Fibroblast of skin of abdomen (primary cell): Measurements from ENCODE around the gene GSE1.

Experiments used
- DNase-seq: peaks from one replicate; pipeline ENCODE4 v3.0.0-alpha.2; 2013

GSE1 gene

GRCh38 chr16:85636234-85636812, 23.2 kb downstream of the GSE1 start:
- DNase-seq = no peak

GRCh38 chr16:85637061-85637807, 24.1 kb downstream of the GSE1 start:
- DNase-seq = no peak

- DNase-seq = no peak
These were observed 24.9 kb downstream of the GSE1 start for GRCh38 chr16:85637808-85638647.

GRCh38 chr16:85638695-85639409, 25.7 kb downstream of the GSE1 start:
- DNase-seq = no peak

DNA sequence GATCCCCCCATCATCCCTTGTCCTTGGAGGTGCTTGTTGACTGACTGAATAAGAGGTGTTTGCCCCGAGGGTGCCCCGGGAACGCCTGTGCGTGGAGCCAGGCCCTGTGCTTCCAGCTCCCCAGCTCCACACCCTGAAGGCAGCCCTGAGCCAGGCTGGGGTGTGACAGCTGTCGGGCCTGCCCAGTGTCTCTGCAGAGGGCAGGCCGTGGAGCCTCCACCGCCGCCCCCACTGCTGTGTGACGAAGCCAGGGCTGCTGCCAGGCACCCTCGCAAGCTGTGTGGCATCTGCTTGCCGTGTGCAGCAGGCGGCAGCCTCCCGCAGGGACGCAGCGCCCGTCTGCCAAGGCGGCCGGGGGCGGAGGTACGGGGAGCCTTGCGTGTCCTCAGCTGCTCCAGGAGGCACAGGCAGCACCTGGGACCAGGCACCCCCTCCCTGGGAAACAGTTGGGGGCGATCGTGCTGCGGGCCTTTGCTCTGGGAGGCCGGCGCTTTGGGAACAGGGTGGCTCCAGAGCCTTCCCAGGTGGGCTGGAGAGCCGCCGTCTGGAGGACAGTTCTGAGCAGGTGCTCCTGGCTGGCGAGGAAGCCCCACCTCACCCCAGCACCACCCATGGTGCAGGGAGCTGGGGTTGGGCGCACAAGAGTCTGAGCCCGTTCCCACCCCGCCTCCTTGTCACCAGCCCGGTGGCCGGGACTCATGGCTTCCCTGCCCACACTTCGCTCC, 26.6 kb downstream of the GSE1 start:
- DNase-seq = no peak

GRCh38 chr16:85640254-85640558, 27.1 kb downstream of the GSE1 start:
- DNase-seq = no peak

DNA sequence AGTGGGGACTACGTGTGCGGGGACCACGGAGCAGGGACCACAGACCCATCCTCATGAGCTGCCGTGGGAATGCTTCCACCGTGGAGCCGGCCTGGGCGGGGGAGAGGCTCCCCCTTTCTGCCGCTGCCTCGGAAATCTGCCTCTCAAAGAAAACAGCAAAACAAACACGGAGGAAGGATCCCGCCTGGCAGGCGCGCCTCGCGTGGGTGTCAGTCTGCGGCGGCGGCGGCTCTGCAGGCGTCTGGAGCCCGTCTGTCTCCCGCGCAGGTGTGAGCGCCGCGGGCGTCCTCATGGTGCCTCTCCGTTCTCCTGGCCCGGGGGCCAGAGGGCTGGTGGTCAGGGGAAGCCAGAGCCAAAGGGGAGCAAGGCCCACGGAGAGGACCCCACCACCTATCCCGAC, 27.5 kb downstream of the GSE1 start:
- DNase-seq = no peak

GRCh38 chr16:85641305-85641704, 28.2 kb downstream of the GSE1 start:
- no peak for DNase-seq

DNA sequence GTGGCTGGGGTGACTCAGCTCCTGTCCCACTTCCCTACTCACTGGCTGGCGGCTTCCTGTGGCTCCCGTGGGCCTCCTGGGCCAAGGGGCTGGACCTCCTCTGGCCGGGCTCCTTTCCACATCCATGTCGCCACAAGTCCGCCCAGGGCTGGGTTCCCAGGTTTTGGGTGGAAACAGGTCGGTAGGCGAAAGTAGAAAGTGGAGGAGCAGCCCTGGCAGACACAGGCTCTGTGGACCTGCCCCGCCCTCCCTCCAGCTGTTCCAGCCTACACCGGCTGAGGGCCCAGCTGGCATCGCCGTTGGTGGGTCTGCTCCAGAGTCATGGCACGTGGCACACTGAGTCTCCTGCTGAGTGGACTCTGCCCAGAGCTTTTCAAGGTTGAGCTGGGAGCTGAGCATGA, 28.7 kb downstream of the GSE1 start:
- no peak for DNase-seq

DNA sequence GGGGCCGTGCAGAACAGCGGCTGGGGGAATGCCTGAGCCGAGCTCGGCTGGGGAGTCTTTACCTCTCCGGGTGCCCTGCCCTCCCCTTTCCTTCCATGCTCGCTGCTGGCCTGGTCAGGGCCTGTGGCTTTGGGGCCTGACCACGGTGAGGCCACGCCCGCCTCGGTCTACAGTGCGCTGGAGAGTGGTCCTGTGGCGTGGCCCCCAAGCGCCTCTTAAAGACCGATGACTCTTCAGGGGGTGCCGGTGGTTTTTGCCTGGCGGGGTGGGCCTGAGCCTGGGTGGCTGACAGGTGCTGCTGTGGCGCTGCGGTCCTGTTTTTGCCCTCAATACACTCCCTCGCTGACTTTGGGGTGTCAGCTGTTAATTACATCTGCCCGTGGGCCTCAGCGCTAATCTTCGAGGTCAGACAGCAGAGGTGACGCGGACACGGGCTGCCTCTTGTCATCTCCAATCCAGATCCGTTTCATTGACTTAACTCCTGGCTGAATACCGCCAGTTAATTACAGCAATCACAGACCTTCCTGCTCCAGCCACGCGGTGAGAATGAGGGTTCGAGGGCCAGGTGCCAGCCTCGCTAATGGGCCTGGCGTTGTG, 29.7 kb downstream of the GSE1 start:
- no peak for DNase-seq

GRCh38 chr16:85643631-85644030, 30.5 kb downstream of the GSE1 start:
- DNase-seq = no peak

GRCh38 chr16:85644093-85644712, 31.1 kb downstream of the GSE1 start:
- no peak for DNase-seq

DNA sequence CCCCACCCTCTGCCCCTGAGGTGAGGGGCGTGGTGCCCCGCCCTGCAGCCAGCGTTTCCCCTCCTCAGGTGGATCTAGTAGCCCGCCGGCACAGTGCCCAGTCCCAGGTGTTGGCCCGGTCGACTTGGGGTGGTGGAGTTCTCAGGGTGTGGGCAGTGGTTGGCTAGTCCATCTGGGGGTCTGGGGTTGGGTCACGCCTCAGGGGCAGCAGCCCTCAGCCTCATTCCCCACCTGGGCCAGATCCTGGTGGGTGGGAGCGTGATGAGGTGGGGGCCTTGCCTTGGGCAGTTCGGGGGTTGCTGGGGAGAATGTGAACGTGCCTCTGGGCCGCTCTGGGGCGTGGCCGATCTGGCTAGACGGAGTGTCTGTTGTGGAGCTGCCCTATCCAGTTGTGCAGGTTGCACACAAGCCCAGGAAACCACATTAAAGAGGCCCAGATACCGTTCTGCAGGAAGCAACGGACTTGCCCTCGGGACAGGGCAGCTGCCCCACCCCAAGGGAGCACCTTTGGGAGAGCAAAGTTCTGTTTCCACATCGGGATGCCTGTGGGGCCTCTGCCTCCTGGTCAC, 32.0 kb downstream of the GSE1 start:
- no peak for DNase-seq

DNA sequence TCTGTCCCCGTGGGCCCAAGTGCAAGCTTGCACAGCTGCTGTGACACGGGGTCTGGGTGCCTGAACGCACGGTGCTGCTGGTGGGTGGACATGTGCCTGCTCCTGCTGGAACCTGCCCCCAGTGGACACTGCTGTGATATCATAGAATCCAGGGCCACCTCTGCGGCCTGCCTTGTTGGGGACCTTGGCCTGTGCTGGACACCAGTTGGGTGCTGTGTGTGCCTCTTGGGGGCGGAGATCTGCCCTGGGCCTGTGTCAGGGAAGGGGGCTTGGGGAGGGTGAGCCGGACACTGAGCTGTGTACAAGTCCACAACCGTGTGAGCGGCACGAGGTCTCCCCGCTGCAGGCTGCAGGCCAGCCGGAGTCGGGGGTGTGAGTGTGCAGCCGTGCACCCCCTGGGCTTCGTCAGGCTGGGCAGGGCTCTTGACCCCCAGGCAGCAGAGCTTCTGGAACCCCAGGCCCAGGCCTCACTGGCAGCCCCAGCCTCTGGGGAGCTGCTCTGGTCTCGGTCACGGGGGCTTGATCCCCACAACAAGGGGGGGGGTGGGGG, 33.3 kb downstream of the GSE1 start:
- DNase-seq = no peak

GRCh38 chr16:85646976-85647375, 33.9 kb downstream of the GSE1 start:
- no peak for DNase-seq

GRCh38 chr16:85648070-85648714, 35.1 kb downstream of the GSE1 start:
- no peak for DNase-seq

DNA sequence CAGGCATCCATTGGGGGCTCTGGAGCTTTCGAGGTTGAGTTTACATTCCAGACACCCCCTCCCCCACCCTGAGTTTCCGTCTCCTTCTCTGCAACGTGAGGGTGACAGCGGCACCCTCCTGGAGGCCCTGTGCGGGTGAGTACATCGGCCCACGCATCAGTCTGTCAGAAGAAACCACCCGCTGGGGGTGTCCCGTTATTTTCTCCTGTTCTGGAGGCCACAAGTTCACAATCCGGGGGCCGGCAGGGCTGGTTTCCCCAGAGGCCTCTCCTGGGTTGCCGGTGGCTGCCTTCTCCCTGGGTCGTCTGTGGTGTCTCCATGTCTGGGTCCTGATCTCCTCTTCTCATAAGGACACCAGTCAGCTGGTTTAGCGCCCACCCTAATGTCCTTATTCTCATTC, 35.7 kb downstream of the GSE1 start:
- DNase-seq = no peak

DNA sequence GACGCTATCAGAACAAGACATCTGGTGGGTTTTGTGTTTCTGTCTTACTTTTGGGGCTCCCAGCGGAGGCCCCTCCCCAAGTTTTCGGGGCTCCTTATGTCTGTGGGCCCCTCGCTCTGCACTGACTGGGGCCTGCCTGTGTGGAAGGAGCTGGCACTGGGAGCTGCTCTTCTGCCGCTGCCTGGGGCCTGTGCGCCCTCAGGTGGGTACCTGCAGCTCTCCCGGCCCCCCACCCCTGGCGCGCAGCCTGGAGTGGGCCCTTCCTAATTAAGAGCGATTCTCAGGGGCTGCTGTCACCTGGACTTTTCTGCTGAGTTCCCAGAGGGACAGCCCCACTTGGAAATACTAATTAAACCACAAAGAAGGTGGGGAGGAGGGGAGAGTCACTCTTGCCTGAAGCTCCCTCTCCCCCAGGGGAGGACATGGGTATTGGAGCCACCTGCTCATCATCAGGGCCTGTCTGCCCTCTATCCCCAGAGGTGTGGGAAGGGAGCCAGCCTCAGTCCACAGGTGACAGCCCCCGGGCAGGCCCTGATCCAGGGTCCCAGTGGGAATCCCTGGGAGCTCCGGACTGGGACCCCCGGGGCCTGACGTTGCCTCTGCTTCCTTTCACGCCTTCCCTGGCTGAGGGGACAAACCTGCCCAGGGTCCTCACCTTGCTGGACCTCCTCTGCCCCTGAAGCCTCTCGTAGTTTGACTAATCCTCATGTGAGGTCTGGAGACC, 36.5 kb downstream of the GSE1 start:
- no peak for DNase-seq

DNA sequence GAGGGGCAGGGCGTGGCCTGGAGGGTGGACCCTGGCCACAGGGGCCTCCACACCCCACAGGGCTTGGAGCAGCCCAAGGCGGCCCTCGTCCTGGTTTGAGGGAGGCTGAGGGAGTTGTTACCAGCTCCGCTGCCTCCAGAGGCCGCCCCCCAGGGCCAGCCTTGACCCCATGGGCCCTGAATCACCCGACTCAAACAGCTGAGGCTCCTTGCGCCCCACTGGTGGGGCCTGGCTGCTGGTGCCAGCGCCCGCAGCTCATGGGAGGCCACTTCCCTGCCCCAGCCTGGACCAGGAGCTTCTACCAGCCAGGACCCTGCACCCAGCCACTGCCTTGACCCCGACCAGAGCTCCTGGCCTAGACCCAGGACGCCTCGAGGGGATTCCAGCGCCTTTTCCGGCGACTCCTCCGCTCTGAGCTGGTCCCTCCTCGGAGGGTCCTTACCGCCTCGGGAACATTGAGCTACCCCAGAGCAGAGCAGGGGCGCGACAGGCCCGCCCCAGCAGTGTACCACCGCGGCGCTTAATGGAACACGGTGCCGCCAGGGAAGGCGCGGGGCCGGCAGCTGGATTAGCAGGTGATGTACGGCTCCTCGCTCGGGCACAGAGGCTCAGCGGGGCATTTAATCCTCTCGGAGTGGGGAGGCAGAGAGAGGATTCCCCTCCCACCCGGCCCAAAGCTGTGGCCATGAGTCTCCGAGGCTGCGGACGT, 37.2 kb downstream of the GSE1 start:
- no peak for DNase-seq
